ENCODE results near the gene OSBPL10.

DNA sequence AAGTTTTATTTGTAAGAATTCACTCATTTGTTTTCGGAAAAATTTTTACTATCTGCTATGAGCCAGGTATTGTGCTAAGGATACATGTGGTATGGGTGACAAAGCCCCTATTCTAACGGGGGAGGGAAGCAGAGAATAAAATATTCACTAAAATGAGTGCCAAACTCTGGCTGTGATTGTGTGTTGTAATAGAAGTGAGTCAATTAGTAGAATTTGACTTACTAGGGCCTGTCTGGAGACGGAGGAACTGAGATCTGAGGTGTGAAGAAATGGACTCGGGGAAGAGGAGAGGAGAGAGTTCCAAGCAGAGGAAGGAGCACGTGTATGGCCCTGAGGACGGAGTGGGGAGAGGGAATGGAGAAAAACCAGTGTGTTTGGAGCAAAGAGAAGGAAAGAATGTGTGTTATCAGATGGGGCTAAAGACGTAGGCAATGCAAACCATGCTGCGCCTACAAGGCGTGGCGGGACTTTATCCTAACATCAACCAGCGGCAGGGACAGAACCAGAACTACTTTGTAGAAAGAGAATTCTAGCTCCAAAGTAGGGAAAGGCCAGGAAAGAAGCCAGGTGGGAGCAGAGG is 89.1 kb downstream of the OSBPL10 start:
- TF ChIP-seq, protein P1, sequence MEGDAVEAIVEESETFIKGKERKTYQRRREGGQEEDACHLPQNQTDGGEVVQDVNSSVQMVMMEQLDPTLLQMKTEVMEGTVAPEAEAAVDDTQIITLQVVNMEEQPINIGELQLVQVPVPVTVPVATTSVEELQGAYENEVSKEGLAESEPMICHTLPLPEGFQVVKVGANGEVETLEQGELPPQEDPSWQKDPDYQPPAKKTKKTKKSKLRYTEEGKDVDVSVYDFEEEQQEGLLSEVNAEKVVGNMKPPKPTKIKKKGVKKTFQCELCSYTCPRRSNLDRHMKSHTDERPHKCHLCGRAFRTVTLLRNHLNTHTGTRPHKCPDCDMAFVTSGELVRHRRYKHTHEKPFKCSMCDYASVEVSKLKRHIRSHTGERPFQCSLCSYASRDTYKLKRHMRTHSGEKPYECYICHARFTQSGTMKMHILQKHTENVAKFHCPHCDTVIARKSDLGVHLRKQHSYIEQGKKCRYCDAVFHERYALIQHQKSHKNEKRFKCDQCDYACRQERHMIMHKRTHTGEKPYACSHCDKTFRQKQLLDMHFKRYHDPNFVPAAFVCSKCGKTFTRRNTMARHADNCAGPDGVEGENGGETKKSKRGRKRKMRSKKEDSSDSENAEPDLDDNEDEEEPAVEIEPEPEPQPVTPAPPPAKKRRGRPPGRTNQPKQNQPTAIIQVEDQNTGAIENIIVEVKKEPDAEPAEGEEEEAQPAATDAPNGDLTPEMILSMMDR (conservative IDR thresholded peaks at IDR 0.05 in 1 of 2, IDR thresholded peaks at IDR 0.05 in 1 of 2; ENCODE audit: extremely low read depth in 1 of 2, insufficient read depth in 1 of 2, low read depth in 1 of 2, low read length in 2 of 2), result no peak
- TF ChIP-seq EZH2 (IDR thresholded peaks at IDR 0.05; ENCODE audit: borderline replicate concordance, low read length), result no peak

Data from mammary epithelial cell (primary cell).